Uterus (tissue), 2 donors: Measurements from ENCODE around the gene GRM8.

Experiments
- POLR2A ChIP-seq, 2 donors: fragments of 450-650 bp; IDR thresholded peaks; one replicate each; pipeline ENCODE4 v1.6.1; 2016; ENCODE audit warnings: antibody characterized with exemption in 2 of 2, mild to moderate bottlenecking in 1 of 2, moderate library complexity in 1 of 2
- TF ChIP-seq, protein P1 (sequence below), 4 experiments: fragments of 200-600 bp in 2 of 4; fragments of 450-650 bp in 2 of 4; sonication (generic) in 2 of 4; IDR thresholded peaks; one replicate each; pipeline ENCODE4 v1.5.1; 2016 to 2019; ENCODE audit warnings: antibody characterized with exemption in 4 of 4, mild to moderate bottlenecking in 2 of 4, moderate library complexity in 1 of 4

DNA sequence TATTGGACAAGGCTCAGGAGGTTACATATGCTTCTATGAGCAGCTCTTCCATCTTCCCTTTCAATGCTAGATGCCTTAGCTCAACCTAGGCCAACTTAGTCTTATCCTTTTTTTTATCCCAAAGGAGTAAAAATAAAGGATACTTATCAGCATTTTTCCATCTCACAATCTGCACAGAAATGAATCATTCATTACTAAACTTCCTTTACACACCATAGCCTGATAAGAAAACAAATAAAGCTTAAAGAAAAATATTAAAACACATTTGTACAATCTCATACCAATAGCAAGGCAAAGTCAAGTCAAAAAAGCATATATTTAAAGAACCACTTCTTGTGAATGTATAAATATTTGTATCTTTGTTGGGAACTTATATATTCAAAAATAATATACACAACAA lies 407.4 kb downstream of the GRM8 start:
- TF ChIP-seq, protein P1, sequence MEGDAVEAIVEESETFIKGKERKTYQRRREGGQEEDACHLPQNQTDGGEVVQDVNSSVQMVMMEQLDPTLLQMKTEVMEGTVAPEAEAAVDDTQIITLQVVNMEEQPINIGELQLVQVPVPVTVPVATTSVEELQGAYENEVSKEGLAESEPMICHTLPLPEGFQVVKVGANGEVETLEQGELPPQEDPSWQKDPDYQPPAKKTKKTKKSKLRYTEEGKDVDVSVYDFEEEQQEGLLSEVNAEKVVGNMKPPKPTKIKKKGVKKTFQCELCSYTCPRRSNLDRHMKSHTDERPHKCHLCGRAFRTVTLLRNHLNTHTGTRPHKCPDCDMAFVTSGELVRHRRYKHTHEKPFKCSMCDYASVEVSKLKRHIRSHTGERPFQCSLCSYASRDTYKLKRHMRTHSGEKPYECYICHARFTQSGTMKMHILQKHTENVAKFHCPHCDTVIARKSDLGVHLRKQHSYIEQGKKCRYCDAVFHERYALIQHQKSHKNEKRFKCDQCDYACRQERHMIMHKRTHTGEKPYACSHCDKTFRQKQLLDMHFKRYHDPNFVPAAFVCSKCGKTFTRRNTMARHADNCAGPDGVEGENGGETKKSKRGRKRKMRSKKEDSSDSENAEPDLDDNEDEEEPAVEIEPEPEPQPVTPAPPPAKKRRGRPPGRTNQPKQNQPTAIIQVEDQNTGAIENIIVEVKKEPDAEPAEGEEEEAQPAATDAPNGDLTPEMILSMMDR (IDR thresholded peaks at IDR 0.05): no peak
- no peak for TF ChIP-seq POLR2A (IDR thresholded peaks at IDR 0.05)
